ENCODE data around the gene STING1. TPM values are rescaled to one million over a fixed set of nuclear protein-coding genes. Genes with fewer than 3 reads are reported as not detected.

Gene STING1
- polyA plus RNA-seq, 1 donor (not counting 4 experiments of a cell fraction or from before 2014, with no cell fraction given): 25.2 TPM

DNA sequence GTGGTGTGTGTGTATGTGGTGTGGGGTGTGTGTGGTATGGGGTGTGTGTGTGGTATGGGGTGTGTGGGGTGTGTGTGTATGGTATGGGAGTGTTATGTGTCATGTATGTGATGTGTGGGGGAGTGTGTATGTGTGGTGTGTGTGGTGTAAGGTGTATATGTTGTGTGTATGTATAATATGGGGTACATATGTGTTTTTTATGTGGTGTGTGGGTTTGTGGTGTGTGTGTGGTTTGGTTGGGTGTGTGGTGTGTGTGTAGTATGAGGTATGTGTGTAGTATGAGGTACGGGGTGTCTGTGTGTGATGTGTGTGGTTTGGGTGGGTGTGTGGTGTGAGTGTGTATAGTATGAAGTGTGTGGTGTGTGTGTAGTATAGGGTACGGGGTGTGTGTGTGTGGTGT lies 31.4 kb downstream of the STING1 start:
- Histone ChIP-seq H3K9me1 (ENCODE audit: control insufficient read depth, extremely low read depth, insufficient read depth, low read length) (no peaks in the 10 kb centered on the region), H3K4me2 (ENCODE audit: control insufficient read depth, extremely low read depth, insufficient read depth, low read depth, low read length) (no peak overlapping the region), H3K9me3 (ENCODE audit: control insufficient read depth, low read depth, low read length) (no peaks in the 10 kb centered on the region), H3K79me2 (ENCODE audit: control insufficient read depth, insufficient read depth, low read length) (no peaks in the 10 kb centered on the region), H3K27ac (ENCODE audit: control insufficient read depth, insufficient read depth, low read length) (no peak overlapping the region), H3K9ac (ENCODE audit: control insufficient read depth, extremely low read depth, insufficient read depth, low read length) (no peak overlapping the region), H3K36me3 (ENCODE audit: control insufficient read depth in 2 of 2, extremely low read depth in 1 of 2, insufficient read depth in 2 of 2, low read length in 2 of 2) (no peaks in the 10 kb centered on the region), H3K4me1 (ENCODE audit: control insufficient read depth, extremely low read depth, insufficient read depth, low read length) (peaks cover 15% of the 10 kb centered on the region), H3K4me3 (ENCODE audit: control insufficient read depth in 2 of 3, extremely low read depth in 1 of 3, insufficient read depth in 2 of 3, low read depth in 1 of 3, low read length in 3 of 3) (no peak overlapping the region), H2AFZ (ENCODE audit: control insufficient read depth, low read length) (no peak overlapping the region), H4K20me1 (ENCODE audit: control insufficient read depth, extremely low read depth, insufficient read depth, low read length) (no peaks in the 10 kb centered on the region), H3K27me3 (ENCODE audit: control insufficient read depth, extremely low read depth, insufficient read depth, low read length) (no peaks in the 10 kb centered on the region)
- DNase-seq (ENCODE audit: low read depth, low spot score) (no peak), FAIRE-seq (no peak)
- dilution Hi-C loops (cut with MboI; ENCODE audit: extremely low pct_ligation_motif_present, low sequenced_read_pairs): no loop called here
- no peak for TF ChIP-seq CTCF (optimal IDR thresholded peaks at IDR 0.05 in 1 of 3, IDR thresholded peaks at IDR 0.05 in 1 of 3, conservative IDR thresholded peaks at IDR 0.05 in 1 of 3; ENCODE audit: extremely low read depth in 1 of 3, insufficient read depth in 2 of 3, low read length in 3 of 3)
- TF ChIP-seq EZH2 (IDR thresholded peaks at IDR 0.05; ENCODE audit: low read length): no peak

DNA sequence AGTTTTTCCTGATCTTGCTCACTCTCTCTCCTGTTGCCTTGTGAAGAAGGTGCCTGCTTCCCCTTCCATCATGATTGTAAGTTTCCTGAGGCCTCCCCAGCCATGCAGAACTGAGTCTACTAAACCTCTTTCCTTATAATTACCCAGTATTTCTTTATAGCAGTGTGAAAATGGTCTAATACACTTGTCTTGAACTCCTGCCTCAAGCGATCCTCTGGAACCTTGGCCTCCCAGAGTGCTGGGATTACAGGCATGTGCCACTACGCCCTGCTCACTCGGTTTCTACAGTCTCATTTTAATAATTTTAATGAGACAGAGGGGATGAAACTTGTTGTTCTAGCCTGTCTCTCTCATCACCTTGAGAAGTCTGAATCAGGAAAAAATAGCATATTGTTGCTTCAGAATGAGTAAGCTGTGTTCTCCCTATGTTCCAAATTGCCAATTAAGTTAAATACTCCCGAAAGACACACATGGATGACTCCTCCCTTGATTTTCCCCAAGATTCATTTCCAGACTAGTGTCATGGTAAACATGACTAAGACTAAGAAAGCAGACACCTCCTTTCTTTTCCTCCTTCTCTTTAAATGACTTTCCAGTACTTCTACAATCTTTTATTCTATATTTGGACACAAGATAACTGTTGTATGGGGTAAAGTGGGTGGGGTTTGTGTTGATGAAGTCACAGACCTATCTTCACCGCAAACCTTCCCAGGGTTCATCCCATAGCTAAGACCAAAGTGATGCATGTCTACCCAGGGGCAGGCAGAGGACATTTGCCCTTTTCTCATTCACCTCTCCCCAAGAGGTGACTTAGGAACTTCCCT lies 35.4 kb downstream of the STING1 start:
- TF ChIP-seq EZH2 (IDR thresholded peaks at IDR 0.05; ENCODE audit: low read length): no peak
- no peak for TF ChIP-seq CTCF (optimal IDR thresholded peaks at IDR 0.05 in 1 of 3, IDR thresholded peaks at IDR 0.05 in 1 of 3, conservative IDR thresholded peaks at IDR 0.05 in 1 of 3; ENCODE audit: extremely low read depth in 1 of 3, insufficient read depth in 2 of 3, low read length in 3 of 3)
- DNase-seq (ENCODE audit: low read depth, low spot score) (no peak), FAIRE-seq (no peak)
- dilution Hi-C loops (cut with MboI; ENCODE audit: extremely low pct_ligation_motif_present, low sequenced_read_pairs): no loop called here
- Histone ChIP-seq H3K4me1 (ENCODE audit: control insufficient read depth, extremely low read depth, insufficient read depth, low read length) (peaks cover 41% of the 10 kb centered on the region), H3K27ac (ENCODE audit: control insufficient read depth, insufficient read depth, low read length) (peak overlapping the region; percentile 58), H2AFZ (ENCODE audit: control insufficient read depth, low read length) (peak overlapping the region; percentile 4), H3K4me2 (ENCODE audit: control insufficient read depth, extremely low read depth, insufficient read depth, low read depth, low read length) (peak overlapping the region; percentile 25), H3K36me3 (ENCODE audit: control insufficient read depth in 2 of 2, extremely low read depth in 1 of 2, insufficient read depth in 2 of 2, low read length in 2 of 2) (no peaks in the 10 kb centered on the region), H3K9me1 (ENCODE audit: control insufficient read depth, extremely low read depth, insufficient read depth, low read length) (no peaks in the 10 kb centered on the region), H3K79me2 (ENCODE audit: control insufficient read depth, insufficient read depth, low read length) (no peaks in the 10 kb centered on the region), H3K9ac (ENCODE audit: control insufficient read depth, extremely low read depth, insufficient read depth, low read length) (peak overlapping the region; percentile 5), H3K27me3 (ENCODE audit: control insufficient read depth, extremely low read depth, insufficient read depth, low read length) (no peaks in the 10 kb centered on the region), H4K20me1 (ENCODE audit: control insufficient read depth, extremely low read depth, insufficient read depth, low read length) (no peaks in the 10 kb centered on the region), H3K9me3 (ENCODE audit: control insufficient read depth, low read depth, low read length) (no peaks in the 10 kb centered on the region), H3K4me3 (ENCODE audit: control insufficient read depth in 2 of 3, extremely low read depth in 1 of 3, insufficient read depth in 2 of 3, low read depth in 1 of 3, low read length in 3 of 3) (no peak overlapping the region)
